Prostate gland (tissue), 2 donors: ENCODE results near the gene GAK.
"Not testable (repeated sequence)": the region's sequence is repeated elsewhere in the genome, so short reads cannot be mapped to it uniquely, and the experiment has no call there.

ENCODE experiments used
- CTCF ChIP-seq, 4 experiments: fragments of 200-600 bp in 2 of 4; fragments of 450-650 bp in 2 of 4; sonication (generic) in 2 of 4; IDR thresholded peaks; 1 replicate in 3 of 4; 2 replicates in 1 of 4; pipeline ENCODE4 v1.5.1; 2016 to 2019; ENCODE audit warnings: antibody characterized with exemption in 4 of 4, mild to moderate bottlenecking in 2 of 4, moderate library complexity in 2 of 4
- POLR2AphosphoS5 ChIP-seq: sonication (generic); formaldehyde crosslinking; IDR thresholded peaks from one replicate; pipeline ENCODE4 v1.6.1; 2017; ENCODE audit warnings: antibody characterized with exemption

GRCh38 chr4:939508-939907 is 7.4 kb upstream of the GAK start:
- TF ChIP-seq CTCF (IDR thresholded peaks at IDR 0.05); POLR2AphosphoS5: not testable (repeated sequence)
